Heart left ventricle (tissue), 16 donors: ENCODE results near the gene SRC. TPM values are rescaled to one million over a fixed set of nuclear protein-coding genes. Genes with fewer than 3 reads are reported as not detected.

ENCODE experiments used
- ATAC-seq, 4 donors: fragments of 200-7000 bp; cut with Tn5 transposase; one replicate each; pipeline ENCODE4 v1.9.1; 2020 to 2022; ENCODE audit warnings: moderate library complexity in 4 of 4, mild to moderate bottlenecking in 3 of 4, moderate number of reproducible peaks in 1 of 4
- DNase-seq, 5 donors: peaks; one replicate each; pipeline ENCODE4 v3.0.0-alpha.2; 2020
- H3K27ac ChIP-seq, 12 donors: fragments of 200-600 bp; sonication (generic) in 4 of 12; one replicate each; pipeline versions ENCODE4 v1.5.0 to v1.8.0; 2016 to 2022; ENCODE audit warnings: mild to moderate bottlenecking in 2 of 12
- H3K27me3 ChIP-seq, 9 donors: fragments of 200-600 bp; sonication (generic) in 2 of 9; one replicate each; pipeline versions ENCODE4 v1.5.1 to v1.8.0; 2016 to 2022; ENCODE audit warnings: mild to moderate bottlenecking in 3 of 9
- H3K36me3 ChIP-seq, 9 donors: fragments of 200-600 bp; sonication (generic) in 2 of 9; one replicate each; pipeline versions ENCODE4 v1.5.0 to v1.8.0; 2018 to 2022; ENCODE audit warnings: mild to moderate bottlenecking in 2 of 9
- H3K4me1 ChIP-seq, 12 donors: fragments of 200-600 bp; sonication (generic) in 4 of 12; one replicate each; pipeline versions ENCODE4 v1.5.0 to v1.8.0; 2016 to 2022; ENCODE audit warnings: mild to moderate bottlenecking in 3 of 12
- H3K4me3 ChIP-seq, 12 donors: fragments of 200-600 bp; sonication (generic) in 4 of 12; one replicate each; pipeline versions ENCODE4 v1.5.0 to v1.8.0; 2017 to 2022; ENCODE audit warnings: mild to moderate bottlenecking in 9 of 12, moderate library complexity in 4 of 12
- H3K9me3 ChIP-seq, 12 donors: fragments of 200-600 bp; sonication (generic) in 4 of 12; one replicate each; pipeline versions ENCODE4 v1.5.0 to v1.8.0; 2016 to 2022; ENCODE audit warnings: mild to moderate bottlenecking in 1 of 12
- POLR2A ChIP-seq, 2 donors: fragments of 450-650 bp; IDR thresholded peaks; one replicate each; pipeline ENCODE4 v1.6.1; 2017; ENCODE audit warnings: antibody characterized with exemption in 2 of 2, mild to moderate bottlenecking in 2 of 2, moderate library complexity in 2 of 2
- WGBS, 4 donors: extraction: QIAGEN DNeasy Blood & Tissue Kit in 2 of 4; methylation state at CpG; one replicate each; pipeline versions ENCODE4 v1.1.5 to v1.1.7; 2013 to 2018; 5-methylcytosine and 5-hydroxymethylcytosine counted together
- intact Hi-C, 10 donors: fragments of 100-400 bp; cut with DNase I; formaldehyde crosslinking; loops; one replicate each; pipeline versions ENCODE4 v1.11.1 to v1.14.2; 2022
- polyA plus RNA-seq, 2 donors: library from polyadenylated mRNA; stranded (reverse); fragments of 200-250 nt; gene quantifications; one replicate each; pipeline ENCODE4 v1.2.3, GENCODE V29; 2013
- total RNA-seq, 9 donors: library from RNA; depleted of rRNA in 2 of 9; stranded (reverse); fragments of >200 nt in 2 of 9; fragmentation: NEBNext Ultra II Directional in 3 of 9; extraction: Animal tissue kit (Norgen Biotek cat#: 25700) in 3 of 9; gene quantifications; one replicate each; pipeline versions ENCODE4 v1.1.0 to v1.2.4, GENCODE V29; 2016 to 2023
- TF ChIP-seq, protein P1 (sequence below), 12 donors: fragments of 200-600 bp; sonication (generic) in 4 of 12; IDR thresholded peaks; one replicate each; pipeline versions ENCODE4 v1.5.0 to v1.8.0; 2018 to 2022; ENCODE audit warnings: antibody characterized with exemption in 12 of 12, mild to moderate bottlenecking in 5 of 12
- donor health status: ischemic (EF 13 %, LVEDD 7.1; RV severe dilation, severe dysfunction).
- donor health status: healthy with polysubstance abuse.
- donor health status: DM: no; HTN: yes; CAD: no.
- donor health status: DM: no; HTN: no; CAD: no.
- donor health status: ischemic (EF 25% LVEDD 6.9; RV normal size, moderate dysfunction).
- donor health status: ischemic (EF 25% LVEDD 5.7; RV mildly dilated, moderate dysfunction).
- donor health status: healthy.
- donor health status: DM: yes; HTN: yes; CAD: no.
- donor health status: ischemic (EF 35%, LVEDD 5.7; RV mildly dilated, moderate dysfunction).
- donor health status: nonischemic (EF 11% LVEDD 7.7; RV severe dilation, severe dysfunction).
- donor health status: DM: yes; HTN: yes; CAD: no.
- donor health status: PGD.
- donor health status: ischemic (EF 29% LVEDD 5.4; RV normal size, mild dysfunction).
- donor health status: nonischemic (EF 23%, LVEDD 6.1; RV moderate dilation, normal function).

The SRC gene
- total and polyA plus RNA-seq, 11 donors, result 2.5 to 19.9 (median 5.1) TPM

DNA sequence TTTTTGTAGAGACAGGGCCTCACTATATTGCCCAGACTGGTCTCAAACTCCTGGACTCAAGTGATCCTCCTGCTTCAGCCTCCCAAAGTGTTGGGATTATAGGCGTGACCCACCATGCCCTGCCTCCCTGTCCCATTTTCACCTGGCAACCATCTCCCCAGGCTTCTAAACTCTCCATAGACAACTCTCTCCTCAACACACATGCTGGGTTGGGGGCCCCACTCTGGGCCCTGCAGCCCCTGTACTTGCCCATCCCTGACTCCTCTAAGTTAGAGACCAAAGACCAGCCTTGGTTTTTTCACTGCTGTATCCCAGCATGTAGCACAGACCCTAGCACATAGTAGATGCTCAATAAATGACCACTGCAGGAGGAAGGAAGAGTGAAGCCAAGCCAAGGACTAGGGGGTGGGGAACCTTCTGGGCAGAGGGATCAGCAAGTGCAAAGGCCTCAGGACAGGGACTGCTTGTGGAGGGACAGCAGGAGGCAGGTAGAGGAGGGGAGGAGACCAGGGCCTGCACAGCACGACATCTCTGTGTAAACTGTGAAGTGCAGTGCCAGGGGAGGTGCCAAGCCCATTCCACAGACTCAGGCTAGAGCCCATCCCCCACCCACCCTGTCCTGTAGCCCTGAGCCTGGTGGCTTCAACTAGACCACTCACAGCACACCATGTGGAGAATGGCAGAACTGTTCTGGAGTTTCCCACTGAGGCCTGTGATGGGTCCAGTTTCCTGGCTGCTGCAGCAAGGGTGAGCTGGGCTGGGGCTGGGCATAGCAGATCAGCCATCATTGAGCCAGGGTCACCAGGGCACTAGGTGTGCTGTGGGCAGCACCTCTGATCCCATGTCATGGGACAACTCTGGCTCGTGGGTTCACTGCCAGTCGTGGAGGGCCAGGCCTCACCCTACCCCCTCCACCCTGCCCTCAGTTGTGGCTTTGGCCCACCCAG is 3.4 kb upstream of the SRC start:
- no peak for ATAC-seq
- Histone ChIP-seq H3K9me3 (no peaks in the 10 kb centered on the region), H3K36me3 (no peaks in the 10 kb centered on the region), H3K4me1 (peaks cover 0 to 19% (median 2%) of the 10 kb centered on the region in 12 donors), H3K4me3 (no peak overlapping the region), H3K27ac (no peak overlapping the region), H3K27me3 (no peaks in the 10 kb centered on the region)
- WGBS, 4 donors, result 88 to 90% (median 89%) methylated on average over 2 to 4 of the region's 4 CpGs
- TF ChIP-seq, protein P1, sequence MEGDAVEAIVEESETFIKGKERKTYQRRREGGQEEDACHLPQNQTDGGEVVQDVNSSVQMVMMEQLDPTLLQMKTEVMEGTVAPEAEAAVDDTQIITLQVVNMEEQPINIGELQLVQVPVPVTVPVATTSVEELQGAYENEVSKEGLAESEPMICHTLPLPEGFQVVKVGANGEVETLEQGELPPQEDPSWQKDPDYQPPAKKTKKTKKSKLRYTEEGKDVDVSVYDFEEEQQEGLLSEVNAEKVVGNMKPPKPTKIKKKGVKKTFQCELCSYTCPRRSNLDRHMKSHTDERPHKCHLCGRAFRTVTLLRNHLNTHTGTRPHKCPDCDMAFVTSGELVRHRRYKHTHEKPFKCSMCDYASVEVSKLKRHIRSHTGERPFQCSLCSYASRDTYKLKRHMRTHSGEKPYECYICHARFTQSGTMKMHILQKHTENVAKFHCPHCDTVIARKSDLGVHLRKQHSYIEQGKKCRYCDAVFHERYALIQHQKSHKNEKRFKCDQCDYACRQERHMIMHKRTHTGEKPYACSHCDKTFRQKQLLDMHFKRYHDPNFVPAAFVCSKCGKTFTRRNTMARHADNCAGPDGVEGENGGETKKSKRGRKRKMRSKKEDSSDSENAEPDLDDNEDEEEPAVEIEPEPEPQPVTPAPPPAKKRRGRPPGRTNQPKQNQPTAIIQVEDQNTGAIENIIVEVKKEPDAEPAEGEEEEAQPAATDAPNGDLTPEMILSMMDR (IDR thresholded peaks at IDR 0.05), result no peak
- TF ChIP-seq POLR2A (IDR thresholded peaks at IDR 0.05), result no peak
- DNase-seq, result no peak
- intact Hi-C loops, result no loop called here

DNA sequence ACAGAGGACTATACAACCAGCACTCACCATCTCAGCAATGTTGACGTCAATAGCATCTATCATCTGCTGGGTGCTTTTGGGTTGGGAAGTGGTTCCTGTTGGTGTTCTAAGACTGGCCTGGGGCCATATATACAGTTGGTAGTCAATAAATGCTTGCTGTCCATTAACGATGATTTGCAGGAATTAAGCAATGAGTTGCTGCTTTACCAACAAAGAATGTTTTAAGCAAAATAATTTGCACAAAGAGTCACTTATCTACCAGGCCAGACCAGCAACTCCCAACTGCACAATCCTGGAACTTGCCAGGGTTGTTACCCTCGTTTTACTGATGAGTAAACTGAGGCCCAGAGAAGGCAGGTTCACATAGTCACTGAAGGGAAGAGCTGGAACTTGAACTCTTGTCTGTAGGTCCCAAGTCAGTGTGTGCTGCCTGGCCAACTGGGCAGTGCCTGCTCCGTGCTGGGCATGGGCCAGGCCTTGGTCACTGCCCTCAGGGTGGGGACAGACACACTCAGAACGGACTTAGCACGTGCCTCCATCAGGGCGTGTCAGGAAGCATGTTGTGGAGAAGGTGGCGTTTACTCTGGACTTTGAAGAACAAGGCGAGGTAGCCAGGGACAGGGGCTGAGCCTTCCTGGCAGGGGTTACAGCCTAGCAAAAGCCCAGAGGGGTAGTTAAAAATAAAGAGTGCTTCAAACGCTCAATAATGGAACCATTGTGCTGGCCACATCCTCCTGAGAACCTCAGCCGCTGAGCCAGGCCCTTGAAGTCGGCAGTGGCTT is 2.5 kb upstream of the SRC start:
- H3K4me3 ChIP-seq, result no peak overlapping the region
- intact Hi-C loops, result no loop called here
- H3K9me3 ChIP-seq, result no peaks in the 10 kb centered on the region
- H3K36me3 ChIP-seq, result no peaks in the 10 kb centered on the region
- no peak for ATAC-seq
- H3K27me3 ChIP-seq, result no peaks in the 10 kb centered on the region
- 67 to 72% (median 70%) methylated on average over 11 to 12 of the region's 12 CpGs for WGBS, 4 donors
- no peak overlapping the region for H3K27ac ChIP-seq
- H3K4me1 ChIP-seq, result peaks cover 0 to 19% (median 2%) of the 10 kb centered on the region in 12 donors
- no peak for TF ChIP-seq POLR2A (IDR thresholded peaks at IDR 0.05)
- TF ChIP-seq, protein P1 (IDR thresholded peaks at IDR 0.05), result no peak
- DNase-seq, result no peak

- TF ChIP-seq, protein P1 (IDR thresholded peaks at IDR 0.05), result no peak
- no peak for TF ChIP-seq POLR2A (IDR thresholded peaks at IDR 0.05)
- 83 to 95% (median 88%) methylated on average over 4 of the region's 4 CpGs for WGBS, 4 donors
- H3K27ac ChIP-seq, result peak overlapping the region in 1 of 12 donors; percentile 94
- no peak for ATAC-seq
- intact Hi-C loops, result no loop called here
- no peak overlapping the region for H3K4me3 ChIP-seq
- H3K9me3 ChIP-seq, result no peaks in the 10 kb centered on the region
- H3K4me1 ChIP-seq, result peaks cover 0 to 19% (median 2%) of the 10 kb centered on the region in 12 donors
- no peak for DNase-seq
- H3K27me3 ChIP-seq, result no peaks in the 10 kb centered on the region
- H3K36me3 ChIP-seq, result no peaks in the 10 kb centered on the region
These were observed 2.0 kb upstream of the SRC start for GRCh38 chr20:37343994-37344355.
